IMR-90 (cell line): ENCODE results near the gene RPL15. TPM values are rescaled to one million over a fixed set of nuclear protein-coding genes. Genes with fewer than 3 reads are reported as not detected.

Experiments
- ATAC-seq: fragments of 200-7000 bp; cut with Tn5 transposase; 2 replicates; pipeline ENCODE4 v1.9.1; 2020; ENCODE audit warnings: low read depth, mild to moderate bottlenecking, moderate library complexity
- BruUV-seq: library from RNA; stranded (reverse); fragments of 400-500 nt; replicated peaks from 2 replicates; lab custom pipeline; 2021; lab: Mats Ljungman, UMichigan
- CTCF ChIA-PET: fragments of 300-600 bp; formaldehyde crosslinking; extraction: SDS; loops from one replicate; lab custom pipeline; 2021; ENCODE audit warnings: antibody characterized with exemption; lab: Yijun Ruan, JAX
- POLR2A ChIA-PET: fragments of 300-600 bp; sonication (Branson Sonifier 250); formaldehyde crosslinking; loops from one replicate; lab custom pipeline; 2022; ENCODE audit warnings: antibody characterized with exemption; ENCODE audit not compliant: unreplicated experiment; lab: Charles Lee
- DNase-seq: peaks from one replicate; pipeline ENCODE4 v3.0.0; 2013
- H2AFZ ChIP-seq: replicated peaks from 2 replicates; pipeline ENCODE3; 2013; ENCODE audit warnings: low read length, mild to moderate bottlenecking; ENCODE audit not compliant: poor library complexity
- H2AK5ac ChIP-seq: 2 replicates; pipeline ENCODE4 v1.6.1; 2013; ENCODE audit warnings: low read depth, low read length, inconsistent platforms
- H2AK9ac ChIP-seq: replicated peaks from 2 replicates; pipeline ENCODE3; 2013; ENCODE audit warnings: mild to moderate bottlenecking, low read depth, low read length, moderate library complexity; ENCODE audit not compliant: poor library complexity
- H2BK120ac ChIP-seq: 2 replicates; pipeline ENCODE4 v1.6.1; 2013; ENCODE audit warnings: low read depth, low read length, inconsistent platforms
- H2BK15ac ChIP-seq: 3 replicates; pipeline ENCODE4 v1.6.1; 2013; ENCODE audit warnings: low read depth, low read length, inconsistent platforms
- H2BK20ac ChIP-seq: 2 replicates; pipeline ENCODE4 v1.6.1; 2013; ENCODE audit warnings: low read depth, mild to moderate bottlenecking, inconsistent platforms, low read length, moderate library complexity
- H2BK5ac ChIP-seq: 2 replicates; pipeline ENCODE4 v1.6.1; 2013; ENCODE audit warnings: mild to moderate bottlenecking, low read depth, low read length, inconsistent platforms; ENCODE audit not compliant: poor library complexity, severe bottlenecking
- H3K14ac ChIP-seq: replicated peaks from 2 replicates; pipeline ENCODE4 v1.6.1; 2013; ENCODE audit warnings: low read depth, low read length, inconsistent platforms
- H3K18ac ChIP-seq: 2 replicates; pipeline ENCODE4 v1.6.1; 2013; ENCODE audit warnings: low read depth, low read length, control low read depth
- H3K23ac ChIP-seq: 2 replicates; pipeline ENCODE4 v1.6.1; 2013; ENCODE audit warnings: low read depth, low read length, inconsistent platforms
- H3K27ac ChIP-seq: 2 replicates; pipeline ENCODE4 v1.5.1; 2013; ENCODE audit warnings: mild to moderate bottlenecking, control low read depth, low read length; ENCODE audit not compliant: insufficient read depth
- H3K27me3 ChIP-seq: 2 replicates; pipeline ENCODE4 v1.6.1; 2013; ENCODE audit warnings: low read length; ENCODE audit not compliant: control insufficient read depth, insufficient read depth
- H3K36me3 ChIP-seq: 2 replicates; pipeline ENCODE4 v1.6.1; 2013; ENCODE audit warnings: low read length, mixed read lengths; ENCODE audit not compliant: control insufficient read depth, insufficient read depth
- H3K4ac ChIP-seq: 2 replicates; pipeline ENCODE4 v1.6.1; 2013; ENCODE audit warnings: low read depth, low read length, inconsistent platforms
- H3K4me1 ChIP-seq: 2 replicates; pipeline ENCODE4 v1.6.1; 2013; ENCODE audit warnings: low read length, mixed read lengths; ENCODE audit not compliant: control insufficient read depth, insufficient read depth
- H3K4me2 ChIP-seq: 2 replicates; pipeline ENCODE4 v1.6.1; 2013; ENCODE audit warnings: low read depth, mild to moderate bottlenecking, control low read depth, low read length, moderate library complexity
- H3K4me3 ChIP-seq: 2 replicates; pipeline ENCODE4 v1.5.1; 2013; ENCODE audit warnings: low read depth, mild to moderate bottlenecking, control low read depth, low read length, moderate library complexity; ENCODE audit not compliant: insufficient read depth
- H3K56ac ChIP-seq: 2 replicates; pipeline ENCODE4 v1.6.1; 2013; ENCODE audit warnings: low read length, inconsistent platforms; ENCODE audit not compliant: insufficient read depth; ENCODE audit errors: extremely low read depth
- H3K79me1 ChIP-seq, 2 experiments: 2 replicates each; pipeline ENCODE4 v1.6.1; 2013; ENCODE audit warnings: low read length in 2 of 2, inconsistent platforms in 1 of 2, low read depth in 1 of 2
- H3K9ac ChIP-seq: 2 replicates; pipeline ENCODE4 v1.6.1; 2013; ENCODE audit warnings: low read depth, low read length, control low read depth
- H3K9me1 ChIP-seq: 2 replicates; pipeline ENCODE4 v1.6.1; 2013; ENCODE audit warnings: low read length, inconsistent platforms; ENCODE audit not compliant: insufficient read depth
- H3K9me3 ChIP-seq: 2 replicates; pipeline ENCODE4 v1.6.1; 2013; ENCODE audit warnings: low read length; ENCODE audit not compliant: control insufficient read depth, insufficient read depth
- H4K20me1 ChIP-seq: 2 replicates; pipeline ENCODE4 v1.6.1; 2013; ENCODE audit warnings: low read length, inconsistent platforms; ENCODE audit not compliant: insufficient read depth
- H4K5ac ChIP-seq: 2 replicates; pipeline ENCODE4 v1.6.1; 2013; ENCODE audit warnings: mild to moderate bottlenecking, low read depth, low read length, control low read depth
- H4K8ac ChIP-seq, 2 experiments: 2 replicates each; pipeline ENCODE4 v1.6.1; 2013; ENCODE audit warnings: low read depth in 2 of 2, low read length in 2 of 2, control low read depth in 1 of 2, inconsistent platforms in 1 of 2
- H4K91ac ChIP-seq: 2 replicates; pipeline ENCODE4 v1.6.1; 2013; ENCODE audit warnings: low read depth, low read length, inconsistent platforms; ENCODE audit not compliant: insufficient read depth
- CTCF ChIP-seq: conservative IDR thresholded peaks from 2 replicates; pipeline ENCODE4 v1.5.1; 2012; ENCODE audit warnings: mild to moderate bottlenecking, low read depth, low read length, improper control_type of control experiment
- FOS ChIP-seq: fragments of 150-350 bp; IDR thresholded peaks from 2 replicates; pipeline ENCODE4 v1.6.1; 2016; ENCODE audit warnings: low read depth, low read length
- MAZ ChIP-seq: IDR thresholded peaks from 2 replicates; pipeline ENCODE4 v1.6.1; 2012; ENCODE audit warnings: low read depth, mild to moderate bottlenecking, low read length, improper control_type of control experiment, moderate library complexity, borderline replicate concordance
- MXI1 ChIP-seq: IDR thresholded peaks from 2 replicates; pipeline ENCODE4 v1.6.1; 2012; ENCODE audit warnings: low read depth, mild to moderate bottlenecking, low read length, moderate library complexity, borderline replicate concordance
- POLR2A ChIP-seq: IDR thresholded peaks from 2 replicates; pipeline ENCODE4 v1.6.1; 2012; ENCODE audit warnings: mild to moderate bottlenecking, low read depth, low read length
- RCOR1 ChIP-seq: IDR thresholded peaks from 2 replicates; pipeline ENCODE4 v1.6.1; 2012; ENCODE audit warnings: mild to moderate bottlenecking, low read length, improper control_type of control experiment; ENCODE audit not compliant: insufficient replicate concordance
- WGBS, 2 experiments: methylation state at CpG; one replicate each; pipeline versions ENCODE4 v1.1.5 to v1.1.7; 2013; ENCODE audit warnings: missing lambda C conversion rate in 2 of 2; ENCODE audit not compliant: insufficient read length in 1 of 2; ENCODE audit errors: extremely low coverage in 2 of 2; 5-methylcytosine and 5-hydroxymethylcytosine counted together
- dilution Hi-C: fragments of 300-500 bp; cut with HindIII; formaldehyde crosslinking; loops from one replicate; pipeline ENCODE4 v1.14.3; 2018; ENCODE audit warnings: low sequenced_read_pairs; ENCODE audit not compliant: unreplicated experiment
- in situ Hi-C: fragments of 300-500 bp; cut with MboI; formaldehyde crosslinking; loops from 3 replicates; pipeline ENCODE4 v1.14.3; 2019; ENCODE audit warnings: low sequenced_read_pairs, inconsistent platforms, mixed read lengths
- intact Hi-C: fragments of 100-400 bp; cut with micrococcal nuclease; formaldehyde crosslinking; loops from 2 replicates; pipeline ENCODE4 v1.10.0; 2022
- polyA plus RNA-seq, 3 experiments: library from polyadenylated mRNA; depleted of rRNA; stranded (reverse); fragments of >200 nt; gene quantifications; 2 replicates each; pipeline ENCODE4 v1.2.3, GENCODE V29; 2012; ENCODE audit warnings: low replicate concordance in 1 of 3
- total RNA-seq: library from RNA; depleted of rRNA; stranded (reverse); fragments of >200 nt; gene quantifications from 2 replicates; pipeline ENCODE4 v1.2.3, GENCODE V29; 2012

Gene RPL15
- total and polyA plus RNA-seq, 2 of the 4 experiments (the other 2 are of a cell fraction): 1,419 to 4,701 TPM

- Histone ChIP-seq H2BK120ac (no peak overlapping the region), H3K27ac (no peak overlapping the region), H2BK5ac (no peak overlapping the region), H3K36me3 (peaks cover 18% of the 10 kb centered on the region), H2AK9ac (no peak overlapping the region), H3K9me1 (peaks cover 19% of the 10 kb centered on the region), H3K79me1 (peaks cover 19 to 56% of the 10 kb centered on the region in 2 experiments), H4K91ac (no peak overlapping the region), H4K5ac (no peak overlapping the region), H3K56ac (no peak overlapping the region), H3K18ac (no peak overlapping the region), H2AK5ac (no peak overlapping the region), H2AFZ (no peak overlapping the region), H3K14ac (no peak overlapping the region), H3K9me3 (no peaks in the 10 kb centered on the region), H4K20me1 (peaks cover 23% of the 10 kb centered on the region), H3K4me2 (no peak overlapping the region), H2BK20ac (no peak overlapping the region), H3K4me1 (peaks cover 14% of the 10 kb centered on the region), H3K27me3 (no peaks in the 10 kb centered on the region), H3K4me3 (no peak overlapping the region), H3K23ac (no peak overlapping the region), H4K8ac (no peak overlapping the region), H3K9ac (no peak overlapping the region), H3K4ac (no peak overlapping the region), H2BK15ac (no peak overlapping the region)
- WGBS, 2 experiments: 100% methylated on average over 1 of the region's 1 CpG; no CpG with 5 or more reads in 1 of the 2 experiments
- in situ Hi-C loops: no loop called here
- BruUV-seq: no TSS peak
- dilution Hi-C loops: no loop called here
- ATAC-seq (no peak), DNase-seq (peak; percentile 50)
- CTCF ChIA-PET: interaction anchor here (0.6 kb wide), 1 partner anchor 102 kb away, joined by 3 read pairs; no protein-coding TSS in a partner anchor
- POLR2A ChIA-PET: no interaction called here
- TF ChIP-seq POLR2A (no peak), FOS (no peak), MXI1 (no peak), RCOR1 (no peak), MAZ (no peak), CTCF (no peak)
- intact Hi-C loops: no loop called here
Observed at GRCh38 chr3:23961066-23961465, 44.1 kb downstream of the RPL15 start.
